Mesothelial cell of epicardium (in vitro differentiated cells): ENCODE measurements around the gene GPRIN3. TPM values are rescaled to one million over a fixed set of nuclear protein-coding genes. Genes with fewer than 3 reads are reported as not detected.
"Not testable (repeated sequence)": the region's sequence is repeated elsewhere in the genome, so short reads cannot be mapped to it uniquely, and the experiment has no call there.

Experiments used
- DNase-seq, 2 experiments: peaks; one replicate each; pipeline ENCODE4 v3.0.0; 2021; ENCODE audit warnings: low spot score in 2 of 2; ENCODE audit not compliant: unreplicated experiment in 2 of 2
- H3K27ac Mint-ChIP-seq: 2 replicates; pipeline ENCODE4 v1.8.0; 2021; ENCODE audit warnings: mixed read lengths
- H3K27me3 Mint-ChIP-seq: 2 replicates; pipeline ENCODE4 v1.8.0; 2021; ENCODE audit warnings: low read depth, mixed read lengths
- H3K36me3 Mint-ChIP-seq: 2 replicates; pipeline ENCODE4 v1.8.0; 2021; ENCODE audit warnings: mixed read lengths
- H3K4me1 Mint-ChIP-seq: 2 replicates; pipeline ENCODE4 v1.8.0; 2021; ENCODE audit warnings: mixed read lengths
- H3K4me3 Mint-ChIP-seq: 2 replicates; pipeline ENCODE4 v1.8.0; 2021; ENCODE audit warnings: mild to moderate bottlenecking, moderate library complexity, mixed read lengths
- H3K9me3 Mint-ChIP-seq: 2 replicates; pipeline ENCODE4 v1.8.0; 2021; ENCODE audit warnings: mixed read lengths
- total RNA-seq: library from RNA; stranded (reverse); gene quantifications from 3 replicates; pipeline ENCODE4 v1.2.1, GENCODE V29; 2021
- TF ChIP-seq, protein P1 (sequence below): fragments of 200-600 bp; sonication (generic); IDR thresholded peaks from one replicate; pipeline ENCODE4 v1.5.0; 2021; ENCODE audit warnings: antibody characterized with exemption; ENCODE audit not compliant: unreplicated experiment

GPRIN3 gene
- total RNA-seq, 1 donor from 2014 or later, result 1.5 TPM

DNA sequence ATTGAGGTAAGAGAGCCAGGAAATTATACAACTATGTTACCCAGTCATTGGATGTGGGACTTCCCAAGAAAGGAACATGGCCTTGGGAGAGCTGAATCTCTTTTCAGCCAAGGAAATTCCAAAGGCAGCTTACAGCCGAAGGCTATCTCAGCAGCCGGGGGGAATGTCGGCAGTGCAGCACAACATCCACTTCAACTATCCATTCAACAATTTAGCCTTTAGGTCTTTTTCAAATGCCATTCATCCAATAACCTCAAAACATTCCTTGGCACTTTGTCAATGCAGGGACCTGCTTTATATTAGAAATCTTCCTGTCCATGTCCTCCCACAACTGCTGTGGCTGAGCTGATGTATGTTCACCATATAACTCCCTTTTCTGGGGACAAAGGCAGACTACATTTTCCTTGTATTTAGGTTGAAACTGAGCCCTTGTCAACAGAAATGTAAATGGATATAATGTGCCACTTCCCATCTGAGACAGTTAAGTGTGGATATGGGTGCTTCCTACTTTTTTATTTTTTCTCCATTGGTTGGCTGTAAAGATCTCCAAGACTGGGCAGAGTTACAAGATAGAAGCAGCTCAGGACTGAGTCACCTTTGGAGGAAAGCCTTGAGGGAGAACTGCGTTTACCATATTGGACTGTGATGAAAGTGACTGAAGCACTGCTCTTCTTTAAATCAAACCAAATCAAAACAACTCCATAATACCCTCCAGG lies 94.8 kb downstream of the GPRIN3 start:
- Mint-ChIP-seq H3K27me3 (peaks cover 7% of the 10 kb centered on the region), H3K27ac (no peak overlapping the region), H3K36me3 (peaks cover 8% of the 10 kb centered on the region), H3K4me3 (no peak overlapping the region), H3K9me3 (peaks cover 29% of the 10 kb centered on the region), H3K4me1 (peaks cover 16% of the 10 kb centered on the region)
- TF ChIP-seq, protein P1, sequence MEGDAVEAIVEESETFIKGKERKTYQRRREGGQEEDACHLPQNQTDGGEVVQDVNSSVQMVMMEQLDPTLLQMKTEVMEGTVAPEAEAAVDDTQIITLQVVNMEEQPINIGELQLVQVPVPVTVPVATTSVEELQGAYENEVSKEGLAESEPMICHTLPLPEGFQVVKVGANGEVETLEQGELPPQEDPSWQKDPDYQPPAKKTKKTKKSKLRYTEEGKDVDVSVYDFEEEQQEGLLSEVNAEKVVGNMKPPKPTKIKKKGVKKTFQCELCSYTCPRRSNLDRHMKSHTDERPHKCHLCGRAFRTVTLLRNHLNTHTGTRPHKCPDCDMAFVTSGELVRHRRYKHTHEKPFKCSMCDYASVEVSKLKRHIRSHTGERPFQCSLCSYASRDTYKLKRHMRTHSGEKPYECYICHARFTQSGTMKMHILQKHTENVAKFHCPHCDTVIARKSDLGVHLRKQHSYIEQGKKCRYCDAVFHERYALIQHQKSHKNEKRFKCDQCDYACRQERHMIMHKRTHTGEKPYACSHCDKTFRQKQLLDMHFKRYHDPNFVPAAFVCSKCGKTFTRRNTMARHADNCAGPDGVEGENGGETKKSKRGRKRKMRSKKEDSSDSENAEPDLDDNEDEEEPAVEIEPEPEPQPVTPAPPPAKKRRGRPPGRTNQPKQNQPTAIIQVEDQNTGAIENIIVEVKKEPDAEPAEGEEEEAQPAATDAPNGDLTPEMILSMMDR, result no peak
- no peak for DNase-seq

DNA sequence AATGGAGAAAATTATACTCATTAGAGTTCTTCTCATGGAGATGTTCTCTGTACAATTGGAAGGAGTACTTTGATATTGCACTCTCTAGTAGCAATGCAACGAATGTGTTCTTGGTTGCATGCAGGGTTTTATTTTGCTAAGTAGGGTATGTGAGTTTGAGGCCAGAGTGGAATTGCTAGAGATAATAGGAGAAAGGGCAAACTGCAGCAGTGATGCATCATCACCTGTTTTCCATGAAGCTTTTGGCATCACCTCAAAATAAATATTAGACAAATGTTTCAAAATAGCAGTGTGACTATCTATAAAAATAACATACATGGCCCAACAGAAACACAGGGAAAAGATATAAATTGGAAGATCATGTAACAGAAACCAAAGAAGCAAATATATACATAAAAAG lies 103.0 kb downstream of the GPRIN3 start:
- peaks cover 8% of the 10 kb centered on the region for H3K36me3 Mint-ChIP-seq
- DNase-seq, result no peak
- TF ChIP-seq, protein P1, result no peak

DNA sequence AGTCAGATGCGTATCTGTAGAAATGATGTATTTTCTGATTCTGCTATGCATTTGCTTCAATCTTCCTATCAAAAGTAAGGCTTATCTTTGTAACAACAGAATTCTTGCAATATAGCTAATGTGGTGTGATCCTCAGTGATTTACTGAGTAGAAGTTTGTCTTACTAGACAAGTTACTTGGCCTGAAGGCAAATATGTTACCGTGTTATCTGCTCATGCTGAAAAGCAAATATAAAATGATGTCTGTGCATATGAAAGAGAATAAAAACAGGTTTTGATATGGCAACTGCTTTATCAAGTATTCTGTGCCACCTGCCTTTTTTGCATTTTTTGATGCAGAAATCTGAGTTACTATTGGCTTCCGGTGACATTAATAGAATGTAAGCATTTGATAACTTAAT lies 103.7 kb downstream of the GPRIN3 start:
- Mint-ChIP-seq H3K4me1 (peaks cover 34% of the 10 kb centered on the region), H3K36me3 (peaks cover 8% of the 10 kb centered on the region), H3K4me3 (no peak overlapping the region), H3K27me3 (peaks cover 4% of the 10 kb centered on the region), H3K27ac (no peak overlapping the region), H3K9me3 (peaks cover 16% of the 10 kb centered on the region)
- DNase-seq, result no peak
- TF ChIP-seq, protein P1, result no peak

More for the DNA sequence above, 103.0 kb downstream of the GPRIN3 start:
- peaks cover 34% of the 10 kb centered on the region for H3K4me1 Mint-ChIP-seq
- H3K4me3 Mint-ChIP-seq, result no peak overlapping the region
- H3K9me3 Mint-ChIP-seq, result peaks cover 20% of the 10 kb centered on the region
- H3K27ac Mint-ChIP-seq, result peak overlapping the region; percentile 8
- peaks cover 4% of the 10 kb centered on the region for H3K27me3 Mint-ChIP-seq

DNA sequence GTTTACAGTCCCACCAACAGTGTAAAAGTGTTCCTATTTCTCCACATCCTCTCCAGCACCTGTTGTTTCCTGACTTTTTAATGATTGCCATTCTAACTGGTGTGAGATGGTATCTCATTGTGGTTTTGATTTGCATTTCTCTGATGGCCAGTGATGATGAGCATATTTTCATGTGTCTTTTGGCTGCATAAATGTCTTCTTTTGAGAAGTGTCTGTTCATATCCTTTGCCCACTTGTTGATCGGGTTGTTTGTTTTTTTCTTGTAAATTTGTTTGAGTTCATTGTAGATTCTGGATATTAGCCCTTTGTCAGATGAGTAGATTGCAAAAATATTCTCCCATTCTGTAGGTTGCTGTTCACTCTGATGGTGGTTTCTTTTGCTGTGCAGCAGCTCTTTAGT lies 108.2 kb downstream of the GPRIN3 start:
- not testable (repeated sequence) for H3K36me3 Mint-ChIP-seq, H3K27ac Mint-ChIP-seq, H3K27me3 Mint-ChIP-seq, H3K4me3 Mint-ChIP-seq, DNase-seq, H3K9me3 Mint-ChIP-seq
- H3K4me1 Mint-ChIP-seq, result peaks cover 32% of the 10 kb centered on the region

DNA sequence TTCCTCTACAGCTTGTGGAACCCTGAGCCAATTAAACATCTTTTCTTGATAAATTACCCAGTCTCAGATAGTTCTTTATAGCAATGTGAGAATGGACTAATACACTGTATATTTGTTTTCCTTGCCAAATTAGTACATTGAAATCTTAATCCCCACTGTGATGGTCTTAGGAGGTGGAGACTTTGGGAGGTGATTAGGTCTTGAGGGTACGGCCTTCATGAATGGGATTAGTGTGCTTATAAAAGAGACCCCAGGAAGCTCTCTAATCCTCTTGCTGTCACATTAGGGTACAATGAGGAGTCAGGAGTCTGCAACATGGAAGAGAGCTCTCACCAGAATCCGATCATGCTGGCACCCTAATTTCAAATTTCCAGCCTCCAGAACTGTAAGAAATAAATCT lies 109.7 kb downstream of the GPRIN3 start:
- Mint-ChIP-seq H3K27me3 (no peaks in the 10 kb centered on the region), H3K4me1 (peaks cover 24% of the 10 kb centered on the region), H3K36me3 (no peaks in the 10 kb centered on the region), H3K9me3 (peaks cover 3% of the 10 kb centered on the region), H3K27ac (no peak overlapping the region), H3K4me3 (no peak overlapping the region)
- DNase-seq, result no peak
- TF ChIP-seq, protein P1, result no peak

DNA sequence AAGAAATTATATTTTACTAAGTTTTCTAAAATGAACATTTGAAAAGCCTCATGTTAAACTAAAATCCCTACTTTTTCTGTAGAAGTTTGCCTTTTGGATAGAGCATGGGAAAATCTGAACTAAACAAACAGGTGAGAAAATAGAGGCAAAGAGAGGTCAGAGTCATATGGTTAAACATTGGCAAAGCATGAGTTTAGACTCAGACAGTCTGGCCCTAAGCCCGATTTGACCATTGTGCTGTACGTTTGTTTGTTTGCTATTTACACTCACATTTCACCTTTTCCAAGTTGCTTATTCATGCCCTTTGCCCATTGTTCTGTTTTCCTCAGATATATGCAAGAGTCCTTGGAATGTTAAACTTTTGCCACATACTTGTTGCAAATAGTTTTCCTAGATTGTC lies 110.9 kb downstream of the GPRIN3 start:
- Mint-ChIP-seq H3K4me3 (no peak overlapping the region), H3K36me3 (no peaks in the 10 kb centered on the region), H3K27me3 (no peaks in the 10 kb centered on the region), H3K4me1 (peaks cover 16% of the 10 kb centered on the region), H3K27ac (no peak overlapping the region), H3K9me3 (peaks cover 3% of the 10 kb centered on the region)
- DNase-seq, result no peak
- TF ChIP-seq, protein P1, result no peak
